ENCODE measurements around the gene ANKRD44. TPM values are rescaled to one million over a fixed set of nuclear protein-coding genes. Genes with fewer than 3 reads are reported as not detected.

The ANKRD44 gene
- total and polyA plus RNA-seq, 4 experiments from 2014 or later: 51.5 to 248 (median 158) TPM

DNA sequence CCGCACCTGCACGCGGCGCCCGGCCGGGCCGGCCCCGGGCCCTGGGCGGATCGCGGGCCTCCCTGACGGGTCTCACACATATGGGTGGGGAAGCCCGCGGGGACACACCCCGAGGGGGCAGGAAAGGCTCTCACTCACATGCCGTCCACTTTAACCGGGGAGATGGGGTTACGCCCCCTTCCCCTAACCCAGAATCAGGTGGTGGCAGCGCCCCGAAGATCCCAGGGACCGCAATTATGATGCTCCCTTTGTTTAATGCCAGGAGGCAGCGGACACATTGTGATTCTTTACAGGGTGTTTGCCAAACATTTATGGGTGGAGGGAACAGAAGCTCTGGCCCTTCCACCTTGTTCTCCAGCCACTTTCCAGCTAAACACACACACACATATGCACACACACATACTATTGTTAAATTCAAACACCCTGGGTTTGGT lies 424 bp upstream of the ANKRD44 start:
- DNase-seq: peak in 1 of 5 donors; percentile 76
- Mint-ChIP-seq H3K36me3 (peaks cover 0 to 30% of the 10 kb centered on the region in 2 donors), H3K9me3 (no peaks in the 10 kb centered on the region), H3K27me3 (no peaks in the 10 kb centered on the region), H3K27ac (peak overlapping the region; percentile 92 to 97 (median 95)), H3K4me3 (peak overlapping the region; percentile 84 to 88 (median 86)), H3K4me1 (peaks cover 41 to 72% (median 52%) of the 10 kb centered on the region in 4 donors)
- ChIA-PET POLR2A (ENCODE audit: partially characterized antibody) (interaction anchor here (1.3 to 20.5 kb wide), 9 partner anchors 13 to 198 kb away, joined by 4 to 1065 read pairs (median 98); no protein-coding TSS in a partner anchor), CTCF (ENCODE audit: partially characterized antibody) (interaction anchor here (0.7 to 11.5 kb wide), 31 partner anchors 9 to 196 kb away, joined by 3 to 146 read pairs (median 4); no protein-coding TSS in a partner anchor)
- H3K27me3 ChIP-seq (ENCODE audit: insufficient read depth, low read length): no peaks in the 10 kb centered on the region
- peaks cover 50% of the 10 kb centered on the region for H3K4me1 ChIP-seq (ENCODE audit: insufficient read depth, low read length)
- H3K4me3 ChIP-seq (ENCODE audit: low read length in 2 of 2): peak overlapping the region; percentile 32 to 51
- no peaks in the 10 kb centered on the region for H3K9me3 ChIP-seq (ENCODE audit: control insufficient read depth in 1 of 2, low read length in 2 of 2)
- intact Hi-C loops (cut with micrococcal nuclease): loop anchor here (1.0 to 5.0 kb wide), 7 partner anchors 46 to 299 kb away; partner anchors contain the start of gene COQ10B
- no peaks in the 10 kb centered on the region for H3K36me3 ChIP-seq (ENCODE audit: insufficient read depth, low read length)
- peak overlapping the region; percentile 68 for H3K27ac ChIP-seq (ENCODE audit: low read depth, low read length)

DNA sequence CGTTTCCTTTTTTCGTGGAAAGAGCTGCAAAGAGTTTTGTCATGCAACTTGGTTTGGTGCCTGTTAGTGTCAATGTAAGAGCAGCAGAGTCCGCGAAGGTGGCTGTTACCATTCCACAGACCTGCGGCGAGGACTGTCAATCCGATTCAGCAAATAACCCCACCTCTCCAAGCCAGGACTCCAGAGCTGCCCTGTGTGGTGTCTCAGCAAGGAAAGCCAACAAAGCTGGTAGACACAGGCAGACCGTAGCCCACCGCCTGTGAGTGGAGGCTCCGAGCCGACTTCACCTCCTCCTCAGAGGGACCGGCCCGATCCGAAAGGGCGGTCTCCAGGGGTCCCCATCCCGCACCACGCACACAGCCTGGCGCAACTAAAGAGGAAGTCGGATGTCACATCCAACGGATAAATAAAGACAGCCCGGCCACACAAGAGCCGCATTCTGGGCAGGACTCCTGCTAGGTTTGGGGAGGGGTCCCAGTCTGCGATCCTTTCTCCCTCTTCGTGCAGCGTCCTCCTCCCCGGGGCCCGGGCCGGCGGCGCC lies 819 bp downstream of the ANKRD44 start:
- Mint-ChIP-seq H3K27ac (peak overlapping the region; percentile 86 to 95 (median 93)), H3K27me3 (no peaks in the 10 kb centered on the region), H3K4me1 (peaks cover 48 to 74% (median 55%) of the 10 kb centered on the region in 4 donors), H3K4me3 (peak overlapping the region; percentile 87 to 97 (median 95)), H3K9me3 (no peaks in the 10 kb centered on the region), H3K36me3 (peaks cover 8 to 34% of the 10 kb centered on the region in 2 donors)
- peak in 4 of 5 donors; percentile 45 to 63 (median 54) for DNase-seq
- Histone ChIP-seq H3K27me3 (ENCODE audit: insufficient read depth, low read length) (no peaks in the 10 kb centered on the region), H3K4me3 (ENCODE audit: low read length in 2 of 2) (peak overlapping the region; percentile 65 to 87), H3K9me3 (ENCODE audit: control insufficient read depth in 1 of 2, low read length in 2 of 2) (no peaks in the 10 kb centered on the region), H3K4me1 (ENCODE audit: insufficient read depth, low read length) (peaks cover 55% of the 10 kb centered on the region), H3K27ac (ENCODE audit: low read depth, low read length) (peak overlapping the region; percentile 93), H3K36me3 (ENCODE audit: insufficient read depth, low read length) (no peaks in the 10 kb centered on the region)
- CTCF ChIA-PET (ENCODE audit: partially characterized antibody): interaction anchor here (0.7 to 11.5 kb wide), 20 partner anchors 9 to 201 kb away, joined by 3 to 146 read pairs (median 8); no protein-coding TSS in a partner anchor
- intact Hi-C loops (cut with micrococcal nuclease): loop anchor here (1.0 to 5.0 kb wide), 12 partner anchors 8 to 297 kb away; partner anchors contain the start of gene COQ10B
- POLR2A ChIA-PET (ENCODE audit: partially characterized antibody): interaction anchor here (0.6 to 20.5 kb wide), 23 partner anchors 13 to 1133 kb away, joined by 3 to 1065 read pairs (median 10); no protein-coding TSS in a partner anchor

DNA sequence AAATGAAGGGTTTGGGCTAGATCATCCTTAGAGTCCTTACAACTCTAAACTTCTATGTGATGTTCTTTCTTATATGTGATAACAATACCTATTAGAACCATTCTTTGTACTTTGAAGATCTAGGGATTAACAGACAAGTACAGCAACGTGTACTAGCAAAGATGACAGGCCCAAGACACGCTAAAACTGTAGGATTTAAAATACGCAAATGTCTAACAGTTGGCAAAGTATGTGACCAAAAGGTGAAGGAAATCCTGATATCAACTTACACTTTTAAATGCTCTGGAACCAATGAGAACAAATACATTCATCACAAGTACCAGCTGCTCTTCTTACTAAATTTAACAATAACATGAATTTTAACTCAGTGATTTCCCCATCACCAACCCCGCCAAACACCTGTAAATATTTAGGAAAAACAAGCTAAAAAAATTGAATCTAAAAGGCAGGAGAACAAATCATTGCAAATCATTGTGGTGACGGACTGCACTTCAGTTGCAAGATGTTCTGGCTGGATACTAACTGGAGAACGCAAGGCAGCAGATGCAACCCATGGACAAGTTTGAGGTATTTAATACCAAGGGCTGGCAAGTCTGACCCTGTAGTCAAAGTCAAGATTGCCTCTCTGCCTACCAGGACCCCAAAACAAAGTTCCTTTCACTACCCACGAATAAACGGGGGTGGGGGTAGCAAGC lies 1.4 kb downstream of the ANKRD44 start:
- Histone ChIP-seq H3K9me3 (ENCODE audit: control insufficient read depth in 1 of 2, low read length in 2 of 2) (no peaks in the 10 kb centered on the region), H3K36me3 (ENCODE audit: insufficient read depth, low read length) (no peaks in the 10 kb centered on the region), H3K27me3 (ENCODE audit: insufficient read depth, low read length) (no peaks in the 10 kb centered on the region), H3K27ac (ENCODE audit: low read depth, low read length) (peak overlapping the region; percentile 93), H3K4me3 (ENCODE audit: low read length in 2 of 2) (peak overlapping the region; percentile 65 to 87), H3K4me1 (ENCODE audit: insufficient read depth, low read length) (peaks cover 57% of the 10 kb centered on the region)
- POLR2A ChIA-PET (ENCODE audit: partially characterized antibody): interaction anchor here (0.9 to 20.5 kb wide), 25 partner anchors 12 to 1132 kb away, joined by 3 to 1065 read pairs (median 10); no protein-coding TSS in a partner anchor
- peak overlapping the region; percentile 86 to 95 (median 93) for H3K27ac Mint-ChIP-seq
- intact Hi-C loops (cut with micrococcal nuclease): loop anchor here (1.0 to 2.0 kb wide), 6 partner anchors 8 to 103 kb away; no protein-coding TSS in a partner anchor
- H3K36me3 Mint-ChIP-seq: peaks cover 8 to 37% of the 10 kb centered on the region in 2 donors
- DNase-seq: peak in 1 of 5 donors; percentile 40
- no peaks in the 10 kb centered on the region for H3K9me3 Mint-ChIP-seq
- H3K27me3 Mint-ChIP-seq: no peaks in the 10 kb centered on the region
- CTCF ChIA-PET (ENCODE audit: partially characterized antibody): interaction anchor here (0.7 to 11.5 kb wide), 21 partner anchors 9 to 200 kb away, joined by 3 to 146 read pairs (median 8); no protein-coding TSS in a partner anchor
- peaks cover 48 to 74% (median 56%) of the 10 kb centered on the region in 4 donors for H3K4me1 Mint-ChIP-seq
- peak overlapping the region; percentile 87 to 97 (median 95) for H3K4me3 Mint-ChIP-seq

DNA sequence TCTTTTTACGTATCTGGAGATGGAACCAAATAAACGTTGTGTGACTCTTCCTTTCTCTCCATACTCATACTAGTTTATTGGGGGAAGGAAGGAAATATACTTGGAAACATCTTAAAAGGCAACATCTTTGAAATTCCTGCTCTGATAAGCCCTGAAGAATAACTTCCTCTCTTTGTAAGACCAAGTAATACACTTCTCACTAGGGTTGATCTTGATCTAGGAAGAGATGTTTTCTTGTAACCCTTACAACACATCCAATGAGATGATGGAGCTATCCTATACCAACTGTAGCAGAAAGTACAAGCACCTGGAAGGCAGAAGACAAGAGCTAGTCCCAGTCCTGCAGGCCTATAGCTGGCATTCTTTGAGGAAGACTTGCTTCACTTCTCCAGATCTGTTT lies 2.0 kb downstream of the ANKRD44 start:
- H3K27ac Mint-ChIP-seq: peak overlapping the region; percentile 86 to 95 (median 93)
- peak overlapping the region; percentile 87 to 97 (median 95) for H3K4me3 Mint-ChIP-seq
- ChIA-PET POLR2A (ENCODE audit: partially characterized antibody) (interaction anchor here (0.9 to 20.5 kb wide), 20 partner anchors 12 to 194 kb away, joined by 3 to 1065 read pairs (median 12); no protein-coding TSS in a partner anchor), CTCF (ENCODE audit: partially characterized antibody) (interaction anchor here (0.7 to 11.5 kb wide), 17 partner anchors 12 to 199 kb away, joined by 3 to 146 read pairs (median 17); no protein-coding TSS in a partner anchor)
- Histone ChIP-seq H3K27me3 (ENCODE audit: insufficient read depth, low read length) (no peaks in the 10 kb centered on the region), H3K27ac (ENCODE audit: low read depth, low read length) (peak overlapping the region; percentile 93), H3K36me3 (ENCODE audit: insufficient read depth, low read length) (no peaks in the 10 kb centered on the region), H3K4me3 (ENCODE audit: low read length in 2 of 2) (peak overlapping the region; percentile 65 to 87), H3K4me1 (ENCODE audit: insufficient read depth, low read length) (peaks cover 62% of the 10 kb centered on the region), H3K9me3 (ENCODE audit: control insufficient read depth in 1 of 2, low read length in 2 of 2) (no peaks in the 10 kb centered on the region)
- H3K36me3 Mint-ChIP-seq: peaks cover 8 to 37% of the 10 kb centered on the region in 2 donors
- no peak for DNase-seq
- H3K4me1 Mint-ChIP-seq: peaks cover 48 to 77% (median 56%) of the 10 kb centered on the region in 4 donors
- no peaks in the 10 kb centered on the region for H3K27me3 Mint-ChIP-seq
- H3K9me3 Mint-ChIP-seq: no peaks in the 10 kb centered on the region
- intact Hi-C loops (cut with micrococcal nuclease): loop anchor here (1.0 to 2.0 kb wide), 4 partner anchors 16 to 102 kb away; no protein-coding TSS in a partner anchor

DNA sequence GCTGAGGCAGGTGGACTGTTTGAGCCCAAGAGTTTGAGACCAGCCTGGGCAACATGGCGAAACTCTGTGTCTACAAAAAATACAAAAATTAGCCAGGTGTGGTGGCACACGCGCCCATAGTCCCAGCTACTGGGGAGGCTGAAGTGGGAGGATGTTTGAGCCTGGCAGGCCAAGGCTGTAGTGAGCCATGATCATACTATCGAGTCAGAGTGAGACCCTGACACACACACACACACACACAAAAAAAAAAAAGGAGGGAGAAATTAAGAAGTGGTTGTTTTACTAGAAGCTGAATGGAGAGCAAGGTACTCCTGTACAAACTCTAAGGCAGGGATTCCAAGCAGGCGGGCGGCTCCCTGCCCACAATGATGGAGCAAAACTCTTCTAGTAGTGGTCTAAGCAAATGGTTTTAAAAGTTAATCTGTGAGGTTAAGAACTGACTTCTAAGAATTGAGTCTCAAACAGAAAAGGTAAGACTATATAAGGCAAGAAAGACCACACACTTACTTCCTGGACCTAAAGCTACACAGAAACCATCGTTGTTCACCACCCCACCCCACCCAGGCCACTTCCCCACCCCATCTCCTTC lies 2.6 kb downstream of the ANKRD44 start:
- intact Hi-C loops (cut with micrococcal nuclease): loop anchor here (1.0 to 2.0 kb wide), 4 partner anchors 15 to 102 kb away; no protein-coding TSS in a partner anchor
- Histone ChIP-seq H3K27ac (ENCODE audit: low read depth, low read length) (peak overlapping the region; percentile 93), H3K36me3 (ENCODE audit: insufficient read depth, low read length) (no peaks in the 10 kb centered on the region), H3K4me3 (ENCODE audit: low read length in 2 of 2) (peak overlapping the region; percentile 65 to 87), H3K9me3 (ENCODE audit: control insufficient read depth in 1 of 2, low read length in 2 of 2) (no peaks in the 10 kb centered on the region), H3K27me3 (ENCODE audit: insufficient read depth, low read length) (no peaks in the 10 kb centered on the region), H3K4me1 (ENCODE audit: insufficient read depth, low read length) (peaks cover 68% of the 10 kb centered on the region)
- ChIA-PET CTCF (ENCODE audit: partially characterized antibody) (interaction anchor here (0.8 to 11.5 kb wide), 12 partner anchors 12 to 193 kb away, joined by 3 to 146 read pairs (median 41); no protein-coding TSS in a partner anchor), POLR2A (ENCODE audit: partially characterized antibody) (interaction anchor here (0.9 to 20.5 kb wide), 18 partner anchors 11 to 194 kb away, joined by 3 to 1065 read pairs (median 14); no protein-coding TSS in a partner anchor)
- H3K9me3 Mint-ChIP-seq: no peaks in the 10 kb centered on the region
- peaks cover 8 to 38% of the 10 kb centered on the region in 2 donors for H3K36me3 Mint-ChIP-seq
- H3K4me3 Mint-ChIP-seq: peak overlapping the region; percentile 87 to 97 (median 95)
- H3K4me1 Mint-ChIP-seq: peaks cover 52 to 81% (median 60%) of the 10 kb centered on the region in 4 donors
- H3K27me3 Mint-ChIP-seq: no peaks in the 10 kb centered on the region
- H3K27ac Mint-ChIP-seq: peak overlapping the region; percentile 86 to 95 (median 93)
- DNase-seq: peak in 3 of 5 donors; percentile 37 to 46 (median 39)

DNA sequence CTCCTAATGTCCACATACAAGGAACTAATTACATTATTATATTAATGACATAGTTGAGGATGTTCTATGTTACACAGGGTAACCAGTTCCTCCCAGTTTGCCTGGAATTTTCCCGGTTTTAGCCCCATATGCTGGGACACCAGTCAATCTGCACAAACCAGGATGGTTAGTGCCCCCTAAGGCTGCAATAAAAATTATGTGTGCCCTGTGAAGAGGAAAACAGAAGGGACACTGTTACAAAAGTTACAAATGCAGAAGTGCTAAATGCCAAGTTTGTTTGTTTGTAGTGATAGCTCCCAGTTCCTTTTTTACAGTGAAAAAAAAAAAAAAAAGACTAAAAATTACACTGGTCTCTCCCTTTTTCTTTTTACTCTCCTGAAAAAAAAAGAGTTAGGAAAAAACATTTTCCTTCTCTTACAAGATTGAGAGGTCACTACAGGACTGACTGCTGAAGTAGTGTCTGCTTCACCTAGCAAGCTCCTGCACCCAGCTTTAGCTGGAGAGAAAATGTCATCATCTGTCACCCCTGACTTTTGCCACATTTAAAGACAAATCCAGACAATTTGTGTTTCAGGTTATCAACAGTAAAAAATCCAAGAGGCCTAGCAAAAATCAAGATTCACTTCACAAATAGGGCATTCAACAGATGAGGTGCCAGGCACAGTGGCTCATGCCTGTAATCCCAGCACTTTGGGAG lies 3.2 kb downstream of the ANKRD44 start:
- Histone ChIP-seq H3K27me3 (ENCODE audit: insufficient read depth, low read length) (no peaks in the 10 kb centered on the region), H3K4me1 (ENCODE audit: insufficient read depth, low read length) (peaks cover 73% of the 10 kb centered on the region), H3K9me3 (ENCODE audit: control insufficient read depth in 1 of 2, low read length in 2 of 2) (no peaks in the 10 kb centered on the region), H3K4me3 (ENCODE audit: low read length in 2 of 2) (peak overlapping the region; percentile 65 to 87), H3K36me3 (ENCODE audit: insufficient read depth, low read length) (peaks cover 6% of the 10 kb centered on the region), H3K27ac (ENCODE audit: low read depth, low read length) (peak overlapping the region; percentile 93)
- no peaks in the 10 kb centered on the region for H3K27me3 Mint-ChIP-seq
- intact Hi-C loops (cut with micrococcal nuclease): no loop called here
- ChIA-PET CTCF (ENCODE audit: partially characterized antibody) (interaction anchor here (0.7 to 11.5 kb wide), 10 partner anchors 11 to 193 kb away, joined by 3 to 146 read pairs (median 44); no protein-coding TSS in a partner anchor), POLR2A (ENCODE audit: partially characterized antibody) (interaction anchor here (0.9 to 20.5 kb wide), 14 partner anchors 10 to 177 kb away, joined by 3 to 1065 read pairs (median 16); no protein-coding TSS in a partner anchor)
- no peaks in the 10 kb centered on the region for H3K9me3 Mint-ChIP-seq
- peaks cover 56 to 81% (median 61%) of the 10 kb centered on the region in 4 donors for H3K4me1 Mint-ChIP-seq
- peak overlapping the region; percentile 93 to 95 (median 94) for H3K27ac Mint-ChIP-seq
- no peak for DNase-seq
- H3K4me3 Mint-ChIP-seq: peak overlapping the region; percentile 87 to 97 (median 95)
- H3K36me3 Mint-ChIP-seq: peaks cover 11 to 45% of the 10 kb centered on the region in 2 donors

All from CD4-positive, alpha-beta memory T cell (primary cell).